ENCODE data around the gene SPEM2.
"Not testable (repeated sequence)": the region's sequence is repeated elsewhere in the genome, so short reads cannot be mapped to it uniquely, and the experiment has no call there.

GRCh38 chr17:7469843-7470242 is 44.4 kb downstream of the SPEM2 start:
- TF ChIP-seq CTCF (conservative IDR thresholded peaks at IDR 0.05; ENCODE audit: low read depth, low read length); EZH2 (IDR thresholded peaks at IDR 0.05; ENCODE audit: low read length, unreplicated experiment); EZH2phosphoT487 (IDR thresholded peaks at IDR 0.05; ENCODE audit: borderline replicate concordance, low read length): not testable (repeated sequence)
